Nephron progenitor cell (in vitro differentiated cells): Measurements from ENCODE around the gene KIF5A.

Experiments
- DNase-seq: peaks from one replicate; pipeline ENCODE4 v3.0.0; 2021
- H3K27ac Mint-ChIP-seq: 2 replicates; pipeline ENCODE4 v1.8.0; 2021; ENCODE audit warnings: mild to moderate bottlenecking, moderate library complexity, mixed read lengths
- H3K27me3 Mint-ChIP-seq: 2 replicates; pipeline ENCODE4 v1.8.0; 2021; ENCODE audit warnings: mild to moderate bottlenecking, low read depth, mixed read lengths; ENCODE audit not compliant: poor library complexity
- H3K36me3 Mint-ChIP-seq: 2 replicates; pipeline ENCODE4 v1.8.0; 2021; ENCODE audit warnings: low read depth, mixed read lengths
- H3K4me1 Mint-ChIP-seq: 2 replicates; pipeline ENCODE4 v1.8.0; 2021; ENCODE audit warnings: mixed read lengths
- H3K4me3 Mint-ChIP-seq: 2 replicates; pipeline ENCODE4 v1.8.0; 2021; ENCODE audit warnings: mild to moderate bottlenecking, moderate library complexity, mixed read lengths
- H3K9me3 Mint-ChIP-seq: 2 replicates; pipeline ENCODE4 v1.8.0; 2021; ENCODE audit warnings: mild to moderate bottlenecking, moderate library complexity, mixed read lengths
- TF ChIP-seq, protein P1 (sequence below): fragments of 200-600 bp; sonication (generic); IDR thresholded peaks from 2 replicates; pipeline ENCODE4 v1.5.0; 2021; ENCODE audit warnings: antibody characterized with exemption

The KIF5A gene

DNA sequence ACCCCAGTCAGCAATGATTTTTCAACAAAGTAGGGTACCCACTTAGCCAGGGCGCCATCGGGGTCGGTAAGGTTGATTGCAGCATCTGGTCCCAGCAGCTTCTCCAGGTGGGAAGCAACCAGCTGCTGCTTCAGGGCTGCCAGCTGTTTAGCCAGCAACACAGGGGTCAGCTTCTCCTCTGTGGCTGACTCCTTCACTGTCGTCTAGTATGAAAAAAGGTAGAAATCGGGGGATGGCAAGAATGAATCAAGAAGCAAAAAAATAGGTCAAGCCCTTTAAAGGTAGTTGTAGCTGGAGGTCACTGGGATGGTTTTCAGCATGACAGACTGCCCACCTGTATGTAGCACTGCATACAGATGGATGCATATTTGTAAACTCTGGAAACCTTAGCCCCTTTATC, 15.6 kb upstream of the KIF5A start:
- H3K27ac Mint-ChIP-seq = no peak overlapping the region
- no peak for DNase-seq
- TF ChIP-seq, protein P1, sequence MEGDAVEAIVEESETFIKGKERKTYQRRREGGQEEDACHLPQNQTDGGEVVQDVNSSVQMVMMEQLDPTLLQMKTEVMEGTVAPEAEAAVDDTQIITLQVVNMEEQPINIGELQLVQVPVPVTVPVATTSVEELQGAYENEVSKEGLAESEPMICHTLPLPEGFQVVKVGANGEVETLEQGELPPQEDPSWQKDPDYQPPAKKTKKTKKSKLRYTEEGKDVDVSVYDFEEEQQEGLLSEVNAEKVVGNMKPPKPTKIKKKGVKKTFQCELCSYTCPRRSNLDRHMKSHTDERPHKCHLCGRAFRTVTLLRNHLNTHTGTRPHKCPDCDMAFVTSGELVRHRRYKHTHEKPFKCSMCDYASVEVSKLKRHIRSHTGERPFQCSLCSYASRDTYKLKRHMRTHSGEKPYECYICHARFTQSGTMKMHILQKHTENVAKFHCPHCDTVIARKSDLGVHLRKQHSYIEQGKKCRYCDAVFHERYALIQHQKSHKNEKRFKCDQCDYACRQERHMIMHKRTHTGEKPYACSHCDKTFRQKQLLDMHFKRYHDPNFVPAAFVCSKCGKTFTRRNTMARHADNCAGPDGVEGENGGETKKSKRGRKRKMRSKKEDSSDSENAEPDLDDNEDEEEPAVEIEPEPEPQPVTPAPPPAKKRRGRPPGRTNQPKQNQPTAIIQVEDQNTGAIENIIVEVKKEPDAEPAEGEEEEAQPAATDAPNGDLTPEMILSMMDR = no peak
- H3K9me3 Mint-ChIP-seq = no peaks in the 10 kb centered on the region
- no peak overlapping the region for H3K4me3 Mint-ChIP-seq
- H3K36me3 Mint-ChIP-seq = peaks cover 85% of the 10 kb centered on the region
- H3K27me3 Mint-ChIP-seq = peaks cover 5% of the 10 kb centered on the region
- H3K4me1 Mint-ChIP-seq = peaks cover 5% of the 10 kb centered on the region

DNA sequence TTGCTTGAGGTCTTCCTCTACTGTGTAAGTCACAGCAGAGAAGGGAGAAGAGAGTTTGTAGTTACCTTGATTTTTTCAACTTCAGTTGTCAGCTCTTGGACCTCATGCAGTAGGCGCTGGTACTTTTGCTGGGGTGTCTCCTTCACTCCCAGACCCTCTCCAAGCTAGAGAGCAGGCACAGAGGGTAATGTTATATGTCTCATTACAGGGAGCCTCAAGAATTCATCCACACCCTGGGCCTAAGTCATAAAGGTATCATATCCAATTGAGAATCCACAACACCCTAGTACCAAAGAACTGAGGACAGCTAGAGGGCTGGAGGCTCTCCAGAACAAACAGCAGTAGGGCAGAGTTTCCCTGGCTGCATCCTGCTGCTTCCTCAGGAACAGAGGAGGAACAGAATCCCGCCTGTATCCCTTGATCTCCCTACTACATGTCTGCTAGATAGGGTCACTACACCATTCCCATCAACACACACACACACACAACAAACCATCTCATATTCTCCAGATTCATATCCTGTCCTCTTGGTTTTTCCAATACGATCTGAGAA, 14.8 kb upstream of the KIF5A start:
- TF ChIP-seq, protein P1 = no peak
- no peak for DNase-seq
- Mint-ChIP-seq H3K27me3 (peaks cover 5% of the 10 kb centered on the region), H3K36me3 (peaks cover 78% of the 10 kb centered on the region), H3K9me3 (no peaks in the 10 kb centered on the region), H3K4me1 (peaks cover 5% of the 10 kb centered on the region), H3K4me3 (no peak overlapping the region), H3K27ac (no peak overlapping the region)

DNA sequence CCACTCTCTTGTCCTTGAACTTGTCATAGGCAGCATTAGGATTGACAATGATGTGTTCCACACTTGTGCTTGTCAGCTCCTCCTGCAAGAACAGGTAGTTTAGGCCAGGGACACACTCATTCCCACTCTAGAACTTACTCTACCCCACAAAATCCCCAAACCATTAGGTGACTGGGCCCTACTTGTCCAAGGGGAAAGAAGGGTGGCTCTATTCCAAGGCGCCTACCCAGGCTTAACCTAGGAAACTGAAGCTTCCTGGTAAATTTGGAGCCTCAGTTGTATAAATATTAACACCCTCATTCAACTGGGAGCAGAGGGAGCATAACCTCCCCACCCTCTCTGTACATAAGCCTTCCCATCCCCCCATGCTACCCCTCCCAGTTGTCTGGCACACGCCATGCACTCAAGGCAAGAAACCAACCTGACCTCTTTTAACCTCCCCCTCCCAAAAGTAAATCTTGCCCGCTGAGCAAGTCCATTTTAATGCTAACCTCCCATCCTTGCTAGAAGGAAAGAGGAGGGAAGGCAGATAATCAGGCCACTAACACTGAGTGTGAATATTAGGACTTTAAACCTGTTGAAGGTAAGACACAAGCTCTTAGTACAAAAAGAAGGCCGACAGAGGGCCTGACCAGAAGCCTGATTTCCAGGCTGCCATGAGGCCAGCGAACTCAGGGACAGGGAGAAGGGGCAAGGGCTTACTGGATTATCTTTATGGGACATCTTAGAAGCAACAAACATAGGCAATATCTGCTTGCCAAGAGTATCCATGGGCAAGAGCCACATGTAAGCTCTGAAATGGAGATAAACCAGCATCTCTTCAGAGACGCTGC, 13.9 kb upstream of the KIF5A start:
- peaks cover 77% of the 10 kb centered on the region for H3K36me3 Mint-ChIP-seq
- H3K27ac Mint-ChIP-seq = no peak overlapping the region
- peaks cover 5% of the 10 kb centered on the region for H3K27me3 Mint-ChIP-seq
- H3K4me3 Mint-ChIP-seq = no peak overlapping the region
- TF ChIP-seq, protein P1 = no peak
- peaks cover 13% of the 10 kb centered on the region for H3K4me1 Mint-ChIP-seq
- no peaks in the 10 kb centered on the region for H3K9me3 Mint-ChIP-seq
- no peak for DNase-seq

DNA sequence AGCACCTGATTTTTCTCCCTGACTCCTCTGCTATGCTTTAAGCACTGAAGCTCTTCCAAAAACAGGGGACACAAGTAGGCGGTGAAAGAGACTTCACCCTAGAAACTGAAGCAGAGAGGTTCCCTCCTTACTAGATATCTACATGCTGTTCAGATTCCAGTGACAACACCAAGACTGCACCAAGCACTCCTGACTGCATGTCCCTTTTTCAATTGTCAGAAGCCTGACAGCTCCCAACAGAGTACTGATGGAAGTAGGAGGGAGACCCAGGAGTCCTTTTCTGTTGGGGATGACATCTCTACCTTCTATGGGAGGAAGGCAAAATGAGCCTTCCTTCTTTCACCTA, 13.3 kb upstream of the KIF5A start:
- TF ChIP-seq, protein P1 = no peak
- Mint-ChIP-seq H3K36me3 (peaks cover 73% of the 10 kb centered on the region), H3K4me1 (peaks cover 18% of the 10 kb centered on the region), H3K27me3 (peaks cover 3% of the 10 kb centered on the region), H3K27ac (no peak overlapping the region), H3K9me3 (no peaks in the 10 kb centered on the region), H3K4me3 (no peak overlapping the region)
- no peak for DNase-seq

DNA sequence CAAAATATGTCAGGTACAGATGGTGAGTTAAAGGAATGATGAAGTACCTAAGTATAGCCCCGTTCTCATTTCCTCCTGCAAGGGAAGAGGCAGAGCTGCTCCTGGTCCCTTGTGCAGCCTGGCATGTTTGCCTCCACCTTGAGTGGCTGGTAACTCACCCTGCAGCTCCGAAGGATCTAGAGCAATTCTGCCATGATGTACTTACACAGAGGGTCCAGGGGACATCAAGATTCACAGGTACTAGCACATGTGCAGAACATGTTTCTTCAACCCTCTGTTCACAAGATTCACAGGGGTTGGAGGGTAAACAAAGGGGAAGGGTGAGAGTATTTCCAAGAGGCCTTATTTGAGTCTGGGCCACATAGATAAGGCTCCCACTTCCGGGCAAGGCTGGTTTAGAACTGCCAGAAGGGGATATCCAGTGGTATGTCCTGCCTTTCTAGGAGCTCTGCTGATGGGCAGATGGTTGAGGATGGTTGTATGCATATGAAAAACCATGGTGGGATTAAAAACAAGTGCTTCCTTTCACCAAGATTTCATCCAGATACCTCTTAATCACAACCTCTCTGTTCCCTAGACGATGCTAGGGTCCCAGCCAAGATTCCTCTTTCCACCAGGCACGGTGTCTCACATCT, 10.6 kb upstream of the KIF5A start:
- Mint-ChIP-seq H3K27ac (no peak overlapping the region), H3K4me3 (no peak overlapping the region), H3K36me3 (peaks cover 46% of the 10 kb centered on the region), H3K4me1 (peaks cover 18% of the 10 kb centered on the region), H3K27me3 (no peaks in the 10 kb centered on the region), H3K9me3 (no peaks in the 10 kb centered on the region)
- TF ChIP-seq, protein P1 = no peak
- no peak for DNase-seq
